Hepatocyte (in vitro differentiated cells): Measurements from ENCODE around the gene ANKRD16.

Experiments
- CTCF ChIP-seq: fragments of 200-600 bp; sonication (generic); IDR thresholded peaks from 2 replicates; pipeline ENCODE4 v1.5.1; 2016; ENCODE audit warnings: antibody characterized with exemption, mild to moderate bottlenecking; ENCODE audit not compliant: poor library complexity
- EZH2 ChIP-seq: fragments of 200-600 bp; sonication (generic); IDR thresholded peaks from 2 replicates; pipeline ENCODE4 v1.6.1; 2016; ENCODE audit warnings: antibody characterized with exemption, mild to moderate bottlenecking, borderline replicate concordance

- no peak for TF ChIP-seq EZH2
- TF ChIP-seq CTCF: no peak
Measured at GRCh38 chr10:5932345-5932744, 42.7 kb upstream of the ANKRD16 start.
